ENCODE measurements around the gene SMG6.
A peak's percentile ranks its signal among the peaks of the same experiment; 100 is the strongest.

The SMG6 gene

DNA sequence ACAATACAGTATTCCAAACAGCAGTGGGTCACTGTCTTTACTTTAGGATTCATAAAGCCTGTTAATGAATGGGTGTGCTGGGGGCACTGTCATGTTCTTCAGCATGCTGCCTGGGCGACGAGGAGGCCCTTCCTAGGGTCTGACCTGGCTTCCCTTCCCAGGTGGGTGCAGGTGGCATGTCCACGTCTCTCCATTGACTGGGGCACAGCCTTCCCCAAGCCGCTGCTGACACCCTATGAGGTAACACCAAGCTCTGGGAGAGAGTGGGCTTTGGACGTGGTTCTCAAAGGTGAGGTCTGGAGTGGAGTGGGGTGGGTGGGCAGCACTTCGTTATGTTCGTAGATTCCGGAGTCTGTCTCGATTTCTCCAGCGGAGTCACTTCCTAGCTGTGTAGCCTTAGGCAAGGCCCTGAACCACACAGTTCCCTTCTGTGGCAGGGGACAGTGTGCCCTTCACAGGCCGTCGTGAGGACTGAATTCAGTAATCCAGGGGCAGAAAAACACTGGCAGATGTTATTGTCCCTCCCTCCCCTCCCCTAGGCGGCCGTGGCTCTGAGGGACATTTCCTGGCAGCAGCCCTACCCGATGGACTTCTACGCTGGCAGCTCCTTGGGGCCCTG is 262.5 kb downstream of the SMG6 start:
- DNase-seq: peak; percentile 35

DNA sequence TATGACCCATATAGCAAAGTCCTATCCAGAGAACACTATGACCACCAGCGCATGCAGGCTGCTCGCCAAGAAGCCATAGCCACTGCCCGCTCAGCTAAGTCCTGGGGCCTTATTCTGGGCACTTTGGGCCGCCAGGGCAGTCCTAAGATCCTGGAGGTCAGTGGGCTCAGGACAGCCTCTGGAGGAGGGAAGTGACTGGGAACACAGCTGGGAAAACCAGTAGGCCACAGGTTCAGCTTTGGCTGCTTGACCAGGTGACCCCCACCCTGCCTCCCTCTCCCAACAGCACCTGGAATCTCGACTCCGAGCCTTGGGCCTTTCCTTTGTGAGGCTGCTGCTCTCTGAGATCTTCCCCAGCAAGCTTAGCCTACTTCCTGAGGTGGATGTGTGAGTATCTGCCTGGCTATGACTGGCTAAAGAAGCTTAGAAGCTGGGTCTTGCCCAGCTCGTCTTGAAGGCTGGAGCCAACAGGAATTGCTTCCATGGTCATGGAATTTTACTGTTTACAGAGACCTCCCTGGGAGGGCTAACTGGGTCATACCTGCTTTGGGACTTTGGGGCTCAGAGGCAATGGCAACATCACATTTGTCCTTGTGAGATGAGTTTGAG is 263.3 kb downstream of the SMG6 start:
- DNase-seq: no peak

DNA sequence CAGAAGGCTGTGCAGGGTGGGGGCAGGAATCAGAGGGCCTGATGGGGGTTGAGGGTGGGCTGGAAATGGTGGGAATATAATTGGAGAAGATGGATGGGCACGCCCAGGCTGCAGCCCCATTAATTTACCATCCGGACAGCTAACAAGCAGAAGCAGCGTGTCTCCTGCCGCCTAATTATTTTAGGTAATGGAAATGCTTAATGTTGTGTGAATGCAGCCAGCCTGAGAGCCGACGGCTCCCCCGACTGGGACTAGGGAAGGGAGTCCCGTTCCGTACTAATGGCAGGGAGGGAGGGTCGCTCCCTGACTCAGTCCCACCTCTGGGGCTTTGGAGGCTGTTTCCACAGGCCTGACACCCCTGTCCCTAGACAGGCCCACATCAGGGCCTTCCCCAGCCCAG is 266.4 kb downstream of the SMG6 start:
- DNase-seq: no peak

DNA sequence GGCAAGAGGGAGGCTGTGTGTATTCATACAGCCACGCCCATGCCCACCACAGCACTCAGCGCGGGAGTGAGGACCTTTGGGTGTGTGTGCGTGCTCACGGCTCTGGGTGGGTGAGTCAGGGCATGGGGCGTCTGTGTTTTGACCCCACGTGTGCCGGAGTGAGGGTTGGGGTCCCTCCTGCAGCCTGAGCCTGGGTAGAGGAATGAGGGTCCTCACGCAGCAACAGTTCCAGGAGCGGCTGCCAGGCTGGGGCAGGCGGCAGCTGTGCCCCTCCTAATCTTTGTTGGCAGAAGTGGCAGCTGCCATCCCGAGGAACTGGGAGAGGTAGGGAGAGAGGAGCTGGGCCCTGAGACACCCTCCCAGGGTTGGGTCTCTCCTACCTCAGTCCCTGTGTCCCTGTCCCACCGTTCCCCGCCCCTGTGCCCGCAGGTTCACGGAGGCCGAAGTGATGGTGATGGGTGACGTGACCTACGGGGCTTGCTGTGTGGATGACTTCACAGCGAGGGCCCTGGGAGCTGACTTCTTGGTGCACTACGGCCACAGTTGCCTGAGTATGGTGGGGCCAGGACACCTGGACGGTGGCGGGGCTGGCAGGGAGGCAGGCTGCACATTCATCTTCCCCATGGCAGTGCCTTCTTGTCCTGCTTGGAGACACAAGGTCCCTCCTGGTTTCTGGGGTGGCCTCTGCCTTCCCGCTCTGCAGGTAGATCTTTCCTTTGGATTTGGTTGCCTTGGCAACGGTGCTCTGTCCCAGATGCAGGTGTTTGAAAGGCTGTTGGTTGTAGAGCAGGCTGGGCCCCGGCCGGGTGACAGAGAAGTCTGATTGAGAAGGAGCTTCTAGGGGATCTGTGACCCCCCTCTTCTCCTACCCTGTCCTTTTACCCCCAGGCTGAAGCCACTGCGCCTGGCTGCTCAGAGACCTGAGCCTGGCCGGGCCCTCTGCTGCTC is 267.8 kb downstream of the SMG6 start:
- DNase-seq: no peak

DNA sequence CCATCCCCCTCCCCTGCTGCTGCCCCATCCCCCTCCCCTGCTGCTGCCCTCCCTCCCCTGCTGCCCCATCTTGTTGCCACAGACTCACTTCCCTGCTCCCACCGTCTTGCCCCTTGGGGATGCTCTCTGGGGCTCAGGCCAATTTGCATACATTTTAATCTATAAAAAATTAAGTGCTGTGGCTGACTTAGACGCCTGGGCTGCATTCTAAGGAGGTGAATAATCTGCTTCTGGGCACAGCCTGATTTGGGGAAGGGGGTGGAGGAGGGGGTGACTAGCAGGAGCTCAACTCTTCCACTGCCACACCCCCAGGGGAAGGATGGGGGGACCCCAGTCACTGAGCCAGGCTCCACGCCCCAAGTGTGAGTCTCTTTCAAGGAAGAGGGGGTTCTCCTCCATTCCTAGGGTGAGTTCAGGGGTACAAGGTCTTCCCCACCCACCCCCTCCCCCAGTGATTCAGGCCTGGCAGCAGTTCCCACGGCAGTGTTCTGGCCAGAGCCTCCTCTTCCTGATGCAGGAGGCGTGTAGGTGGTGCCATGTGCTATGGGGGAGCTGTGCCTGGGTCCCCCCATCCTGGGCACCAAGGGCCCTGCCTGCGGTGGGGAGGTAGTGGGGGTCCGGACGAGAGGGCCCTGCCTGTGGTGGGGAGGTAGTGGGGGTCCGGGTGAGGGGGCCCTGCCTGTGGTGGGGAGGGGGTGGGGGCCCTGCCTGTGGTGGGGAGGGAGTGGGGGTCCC is 268.6 kb downstream of the SMG6 start:
- no peak for DNase-seq

DNA sequence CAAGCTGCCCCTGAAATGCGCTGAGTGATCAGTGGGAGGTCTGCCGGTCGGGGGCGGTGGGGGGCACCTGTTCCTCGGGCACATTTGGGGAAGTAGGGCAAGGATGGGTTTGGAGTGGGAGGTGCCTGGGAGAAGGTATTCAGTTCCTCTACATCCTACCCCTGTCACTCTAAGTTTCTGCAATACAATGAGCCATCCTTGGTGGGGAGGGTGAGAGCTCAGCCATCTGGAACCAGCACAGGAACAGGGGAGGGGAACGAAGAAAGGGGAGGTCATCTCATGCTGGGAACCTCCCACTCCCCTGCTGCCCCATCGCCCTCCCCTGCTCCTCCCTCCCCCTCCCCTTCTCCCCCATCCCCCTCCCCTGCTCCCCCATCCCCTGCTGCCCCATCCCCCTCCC is 269.4 kb downstream of the SMG6 start:
- peak; percentile 31 for DNase-seq

DNA sequence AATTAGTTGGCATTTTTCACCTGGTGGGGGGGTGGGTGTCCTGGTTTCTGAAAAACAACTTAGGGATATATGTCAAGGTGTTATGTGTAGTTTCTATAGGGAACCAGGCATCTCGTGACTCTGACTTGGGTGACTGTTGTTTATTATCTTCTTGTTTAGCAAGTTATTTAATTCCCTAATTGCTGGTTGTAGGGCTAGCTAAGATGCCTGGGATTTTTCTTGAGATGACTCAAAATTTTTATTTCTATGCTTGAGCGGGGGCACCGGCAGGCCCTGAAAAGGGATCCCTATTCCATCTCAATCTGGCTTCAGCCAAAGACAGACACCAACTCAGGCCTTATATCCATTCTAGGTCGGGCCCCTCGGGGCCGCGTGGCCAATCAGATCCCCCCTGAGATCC is 270.4 kb downstream of the SMG6 start:
- no peak for DNase-seq

DNA sequence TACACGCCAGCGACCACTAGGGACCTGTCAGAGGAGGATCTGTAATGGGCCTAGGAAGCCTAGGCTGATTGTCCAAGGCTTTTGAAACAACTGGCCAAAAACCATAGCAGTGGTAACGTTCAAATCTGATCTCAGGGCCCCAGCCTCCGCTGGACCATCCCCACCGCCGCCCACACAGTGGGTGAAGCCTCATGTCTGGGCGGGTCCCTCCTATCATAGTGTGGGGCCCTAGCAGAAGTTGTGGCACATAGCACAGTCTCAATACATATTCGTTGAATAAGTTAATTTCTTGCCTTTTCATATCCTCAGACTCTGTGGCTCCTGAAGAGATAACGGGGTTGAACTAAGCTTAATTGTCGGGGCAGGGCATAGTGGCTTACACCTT is 272.8 kb downstream of the SMG6 start:
- no peak for DNase-seq

DNA sequence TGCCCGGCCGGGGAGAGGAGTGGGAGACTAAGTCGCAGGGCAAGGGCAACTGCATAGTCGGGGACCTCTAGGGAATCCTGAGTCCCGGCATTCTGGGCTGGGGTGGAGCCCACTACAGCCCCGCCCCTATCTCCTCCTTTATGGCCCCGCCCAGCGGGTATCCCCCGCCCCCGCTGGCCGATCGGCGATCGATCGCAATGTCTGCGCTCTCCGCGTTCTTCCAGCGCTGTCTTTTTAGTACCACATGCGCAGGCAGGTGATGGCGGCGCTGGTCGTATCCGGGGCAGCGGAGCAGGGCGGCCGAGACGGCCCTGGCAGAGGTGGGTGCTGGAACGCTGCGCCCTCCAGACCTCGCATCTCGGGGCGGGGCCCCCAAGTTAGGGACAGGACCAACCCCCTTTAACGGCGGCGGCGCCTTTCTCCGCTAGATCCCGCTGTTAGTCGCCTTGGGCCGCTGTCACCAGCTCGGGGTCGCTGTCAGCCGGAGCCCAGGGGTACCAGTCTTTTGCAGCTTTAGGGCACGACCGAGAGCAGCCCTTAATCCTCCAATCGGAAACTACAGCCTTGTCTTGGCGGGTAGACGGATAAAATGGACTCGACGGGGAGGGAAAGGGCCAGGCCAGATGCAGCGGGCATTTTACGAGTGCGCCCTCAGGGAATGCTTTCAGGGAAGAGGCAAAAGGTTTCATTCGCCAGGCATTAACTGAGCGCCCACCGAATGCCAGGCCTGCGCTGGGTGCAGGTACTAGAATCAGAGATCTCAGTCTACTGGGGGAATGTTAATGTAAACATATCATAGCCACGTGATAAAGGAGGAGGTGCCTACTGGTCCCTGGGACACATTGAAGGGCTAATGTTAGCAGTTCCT is 273.4 kb downstream of the SMG6 start, which contains the start of gene DPH1:
Gene DPH1, plus strand, starts transcription at position 243 of the 868 bp plus-strand sequence. Its CDS starts 17 bp downstream, at position 260.
- DNase-seq: peak; percentile 83

DNA sequence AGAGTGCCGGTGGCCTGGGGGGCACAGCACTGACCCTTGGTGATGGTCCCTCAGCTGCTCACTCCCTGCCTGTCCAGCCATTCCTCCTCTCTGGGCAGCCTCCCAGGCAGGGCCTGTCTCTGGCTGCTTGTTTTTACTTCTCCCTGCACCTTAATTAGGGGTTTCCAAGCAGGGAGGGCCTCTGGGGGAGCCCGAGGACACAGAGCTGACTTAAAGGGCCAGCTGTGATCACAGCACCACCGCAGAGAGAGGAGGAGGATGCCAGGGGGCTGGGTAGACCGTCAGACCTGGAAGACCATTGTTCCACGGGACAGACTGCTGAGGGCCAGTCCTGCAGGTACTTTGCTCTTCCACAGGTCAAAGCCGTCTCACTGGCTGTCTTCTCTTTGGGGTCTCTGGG is 274.8 kb downstream of the SMG6 start:
- DNase-seq: no peak

DNA sequence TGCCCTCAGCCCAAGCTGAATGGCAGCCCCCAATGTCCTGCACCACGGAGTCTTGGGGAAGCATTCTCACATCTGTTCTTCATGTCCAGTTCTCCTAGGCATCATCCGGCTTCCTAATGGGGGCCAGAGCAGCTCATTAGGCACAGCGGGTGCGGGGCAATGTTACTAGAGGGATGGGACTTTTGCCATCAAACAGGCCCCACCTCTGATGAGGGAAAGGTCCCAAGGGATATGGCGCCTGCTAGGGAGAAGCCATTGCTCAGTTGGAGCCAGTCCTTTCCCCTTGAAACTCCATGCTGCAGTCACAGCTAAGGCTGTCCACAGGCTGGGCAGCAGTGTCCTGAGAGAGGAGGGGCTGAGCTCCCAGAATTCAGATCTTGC is 275.4 kb downstream of the SMG6 start:
- no peak for DNase-seq

DNA sequence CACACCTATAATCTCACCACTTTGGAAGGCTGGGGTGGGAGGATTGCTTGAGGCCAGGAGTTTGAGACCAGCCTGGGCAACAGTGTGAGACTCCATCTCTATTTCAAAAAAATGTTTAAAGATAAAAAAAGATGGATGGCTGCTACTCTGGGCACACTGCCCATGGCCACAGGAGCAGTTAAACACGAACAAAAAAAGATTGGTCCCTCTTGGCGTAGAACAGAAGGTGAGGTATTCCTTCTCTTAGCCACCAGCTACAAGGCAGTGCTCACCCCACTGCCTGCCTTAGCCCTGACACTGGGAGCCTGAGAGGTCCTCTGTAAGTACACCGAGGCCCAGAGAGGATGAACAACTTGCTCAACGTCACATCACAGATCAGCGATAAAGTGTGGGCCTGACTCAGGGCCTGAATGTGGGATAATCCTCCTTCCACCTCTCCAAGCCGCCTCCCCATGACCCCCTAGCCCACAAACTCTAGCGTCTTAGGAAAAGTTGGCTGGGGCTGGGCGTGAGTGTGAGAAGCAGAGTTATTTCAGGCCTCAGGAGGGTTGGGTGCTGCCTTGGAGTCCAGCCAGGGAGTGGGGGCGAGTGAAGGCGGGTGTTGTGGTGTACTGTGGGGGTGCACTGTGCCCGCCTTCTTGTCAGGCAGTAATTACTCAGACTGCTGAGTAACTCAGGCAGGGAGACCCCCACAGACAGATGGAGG is 275.9 kb downstream of the SMG6 start:
- DNase-seq: no peak

DNA sequence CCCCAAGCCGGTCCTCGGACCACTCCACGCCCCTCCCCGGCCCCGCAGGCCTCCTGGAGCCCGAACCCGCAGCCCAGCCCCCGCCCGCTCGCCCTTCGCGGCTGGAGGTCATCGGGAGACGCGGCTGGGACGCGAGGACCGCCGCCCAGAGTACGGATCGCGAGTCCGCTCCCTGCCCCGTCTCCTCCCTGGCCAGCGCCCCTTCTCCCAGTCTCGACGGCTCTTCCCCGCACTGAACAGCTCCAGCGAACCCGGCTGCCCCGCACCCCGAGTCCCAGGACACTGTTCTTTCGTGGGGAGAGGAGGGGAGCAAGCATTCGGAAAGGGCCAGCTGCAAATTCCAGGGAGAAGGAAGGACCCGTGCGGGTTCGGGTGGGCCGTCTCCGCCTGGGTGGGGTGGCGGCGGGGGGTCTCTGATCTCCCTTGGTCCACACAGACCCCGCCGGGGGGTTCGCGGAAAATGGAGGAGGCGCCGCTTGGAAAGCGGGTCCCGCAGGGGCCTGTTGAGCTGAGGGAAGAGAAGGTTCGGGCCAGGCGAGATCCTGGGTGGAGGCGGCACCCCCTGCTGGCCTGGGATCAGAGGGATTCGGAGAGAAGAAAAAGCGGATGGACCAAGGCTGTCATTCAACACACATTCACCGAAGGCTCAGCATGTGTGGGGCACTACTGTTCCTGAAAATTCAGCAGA is 277.8 kb downstream of the SMG6 start:
- peak; percentile 85 for DNase-seq

DNA sequence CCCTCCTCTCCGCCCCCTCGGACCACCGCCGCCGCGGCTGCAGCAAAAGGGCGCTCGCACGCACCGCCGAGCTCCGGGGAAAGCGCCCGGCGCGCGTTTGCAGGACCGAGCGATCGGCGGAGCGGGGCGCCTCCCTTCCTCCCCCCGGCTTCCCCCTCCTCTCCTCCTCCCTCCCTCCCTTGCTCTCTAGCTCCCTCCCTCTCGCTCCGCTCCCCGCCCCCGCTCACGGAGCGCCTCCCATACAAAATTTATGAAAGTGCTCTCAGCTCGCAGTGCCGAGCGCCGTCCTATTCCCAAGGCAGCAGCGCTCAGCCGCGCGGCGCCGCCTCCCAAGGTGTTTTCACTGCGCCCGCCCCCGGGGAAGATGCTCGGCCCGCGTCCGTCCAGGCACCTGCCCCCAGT is 278.4 kb downstream of the SMG6 start, which contains the start of gene RTN4RL1:
Gene RTN4RL1, minus strand, starts transcription at position 115 of the 402 bp plus-strand sequence. CDS start 469 bp downstream, outside the sequence.
- peak; percentile 73 for DNase-seq

DNA sequence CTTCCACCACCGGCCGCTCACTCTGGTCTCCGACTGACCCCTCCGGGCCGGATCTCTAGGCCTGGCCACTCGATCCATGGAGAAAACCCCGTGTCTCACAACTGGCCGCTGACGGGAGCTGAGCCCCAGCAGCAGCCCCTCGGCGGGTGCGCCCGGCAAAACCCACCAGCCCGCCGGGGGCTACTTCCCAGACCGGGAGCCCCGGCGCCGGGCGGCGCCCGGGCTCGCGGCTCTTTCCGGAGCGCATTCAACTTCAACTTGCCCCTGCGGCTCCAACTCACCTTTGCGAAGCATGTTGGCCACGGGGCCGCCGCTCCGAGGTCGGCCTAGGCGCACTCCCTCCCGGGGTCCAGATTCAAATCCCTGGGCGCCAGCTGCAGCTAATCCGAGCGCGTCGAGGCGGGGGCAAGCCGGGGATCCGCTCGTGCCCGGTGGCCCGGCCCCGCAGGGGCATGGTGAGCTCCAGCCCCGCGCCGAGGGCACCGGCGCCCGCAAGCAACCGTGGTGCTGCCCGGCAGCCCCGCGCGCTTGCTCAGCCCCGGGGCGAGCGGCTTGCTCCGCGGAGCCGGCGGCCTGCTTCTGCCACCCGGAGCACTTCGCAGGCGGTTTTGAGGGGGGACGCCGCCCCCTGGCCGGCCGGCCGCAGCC is 278.9 kb downstream of the SMG6 start:
- DNase-seq: no peak

DNA sequence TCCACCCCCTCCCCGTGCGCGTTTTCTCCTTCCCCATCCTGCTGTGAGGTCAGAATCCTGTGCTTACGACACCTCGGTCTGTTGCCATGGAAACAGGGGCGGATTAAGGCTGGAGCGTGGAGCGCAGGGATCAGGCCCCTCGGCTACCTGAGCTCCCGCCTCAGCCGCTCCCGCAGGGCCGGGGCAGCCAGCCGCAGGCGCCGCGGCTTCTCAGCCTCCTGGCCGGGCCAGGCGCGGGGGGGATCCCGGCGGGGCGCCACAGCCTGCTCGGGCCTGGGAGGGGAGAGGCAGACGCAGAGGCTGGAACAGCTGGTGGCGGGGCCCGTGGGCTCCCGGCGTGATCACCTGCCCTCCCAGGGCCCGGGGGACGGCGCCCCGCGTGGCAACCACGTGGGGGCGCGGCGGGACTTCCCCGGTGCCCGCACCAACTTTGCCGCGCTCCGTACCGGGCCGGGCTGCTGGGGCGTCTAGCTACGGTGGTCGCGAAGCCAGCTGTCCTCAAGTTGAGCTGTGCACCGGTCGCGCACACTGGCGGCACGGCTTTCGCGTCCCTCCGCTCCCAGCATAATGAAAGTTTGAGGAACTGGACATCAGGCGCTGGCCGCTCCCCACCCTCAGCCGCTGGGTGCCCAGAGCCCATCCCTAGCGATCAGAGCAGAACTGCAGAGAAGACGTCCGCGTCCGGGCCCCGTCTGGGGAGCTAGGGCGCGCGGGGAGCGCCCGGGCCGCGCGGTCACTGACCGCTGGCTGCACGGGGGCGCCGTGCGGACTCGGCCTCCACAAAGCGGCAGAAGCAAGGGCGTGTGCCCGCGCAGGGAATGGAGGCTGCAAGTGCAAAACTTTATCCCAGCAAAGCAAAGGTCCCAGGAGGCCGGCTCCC is 279.7 kb downstream of the SMG6 start:
- no peak for DNase-seq

DNA sequence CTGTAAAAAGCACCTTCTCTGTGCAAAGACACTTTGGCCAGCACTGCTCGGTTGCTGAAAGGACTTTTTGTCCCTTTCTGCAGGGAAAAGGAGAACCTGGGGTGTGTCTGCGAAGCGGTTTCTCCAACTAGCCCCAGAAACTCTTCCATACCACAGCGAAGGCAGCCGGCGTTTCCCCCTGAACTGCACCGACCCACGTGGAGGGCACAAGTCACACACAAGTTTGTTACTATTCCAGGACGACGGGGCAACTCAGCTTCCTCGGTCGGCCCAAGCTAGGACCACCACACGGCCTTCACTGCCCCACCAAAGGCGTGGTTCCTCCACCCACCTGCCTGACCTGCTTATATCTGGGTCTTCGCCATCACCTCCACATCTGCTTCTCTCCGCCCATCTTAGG is 280.3 kb downstream of the SMG6 start:
- no peak for DNase-seq

DNA sequence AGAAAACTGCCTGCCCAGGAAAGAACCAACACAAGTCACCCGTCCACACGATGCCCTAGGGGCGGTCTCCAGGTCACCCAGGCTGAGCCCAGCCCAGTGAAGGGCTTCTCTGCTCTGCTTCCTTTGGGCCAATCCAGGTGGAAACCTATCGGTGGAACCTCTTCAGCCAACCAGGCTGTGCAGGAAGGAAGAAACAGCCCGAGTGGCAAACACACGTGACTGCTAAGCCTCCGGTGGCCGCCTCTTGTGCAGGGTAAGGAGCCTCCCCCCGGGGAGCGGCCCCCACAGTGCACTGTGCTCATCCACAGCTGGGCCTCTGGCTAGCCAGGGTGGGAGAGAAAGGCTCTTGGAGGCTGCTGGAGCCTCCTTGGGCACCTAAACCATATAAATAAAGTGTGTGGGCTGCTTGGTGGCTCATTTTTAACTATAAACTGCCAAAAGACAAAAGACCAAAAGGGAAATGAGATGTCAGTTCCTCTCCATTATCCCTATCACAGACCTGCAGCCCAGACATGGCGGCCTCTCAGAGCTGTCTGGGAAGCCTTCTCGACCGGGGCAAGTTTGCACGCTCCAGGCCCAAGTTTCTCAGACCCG is 280.8 kb downstream of the SMG6 start:
- no peak for DNase-seq

DNA sequence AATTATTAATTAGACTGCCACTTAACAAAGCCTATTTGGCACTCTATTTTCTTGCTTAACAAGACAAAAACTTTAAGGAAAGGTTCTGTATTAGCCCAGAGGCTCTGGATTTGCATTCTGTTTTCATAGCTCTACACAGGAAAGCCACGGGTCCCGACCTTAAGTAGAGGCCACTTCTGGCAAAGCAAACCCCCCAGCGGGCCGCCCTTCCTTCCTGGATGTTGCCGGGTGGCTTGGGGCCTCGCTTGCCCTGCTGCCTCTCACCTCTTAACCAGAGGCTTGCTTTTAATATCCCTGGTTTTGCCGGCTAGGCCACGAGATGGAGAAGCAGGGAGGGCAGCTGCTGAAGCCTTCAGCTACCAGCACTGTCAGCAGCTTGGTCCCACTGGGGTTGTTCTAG is 282.9 kb downstream of the SMG6 start:
- DNase-seq: no peak
